K562 (cell line): ENCODE measurements around the gene FILIP1. TPM values are rescaled to one million over a fixed set of nuclear protein-coding genes. Genes with fewer than 3 reads are reported as not detected.

Experiments
- ATAC-seq: fragments of 200-7000 bp; cut with Tn5 transposase; 3 replicates; pipeline ENCODE4 v1.9.1; 2020; ENCODE audit warnings: moderate library complexity
- BruUV-seq: library from RNA; stranded (reverse); fragments of 400-500 nt; replicated peaks from 2 replicates; lab custom pipeline; 2021; lab: Mats Ljungman, UMichigan
- CTCF ChIA-PET: fragments of 300-600 bp; formaldehyde crosslinking; extraction: SDS; loops from one replicate; lab custom pipeline; 2021; ENCODE audit warnings: low intra/inter-chr PET ratio; lab: Yijun Ruan, JAX
- POLR2A ChIA-PET: fragments of 300-600, 350-650 bp; sonication (Branson Sonifier 250); formaldehyde crosslinking; extraction: SDS; loops from one replicate; lab custom pipeline; 2021; ENCODE audit warnings: antibody characterized with exemption, inconsistent platforms; lab: Yijun Ruan, JAX
- DNase-seq, 4 experiments: peaks; one replicate each; pipeline versions ENCODE4 v3.0.0 to v3.0.0-alpha.2; 2011 to 2018; ENCODE audit warnings: low spot score in 3 of 4, mixed read lengths in 3 of 4; ENCODE audit errors: extremely low read depth in 1 of 4
- FAIRE-seq: peaks from 2 replicates; lab custom pipeline; 2011; peaks lifted over from hg19 to GRCh38; lab: Jason Lieb, UNC
- H2AFZ ChIP-seq: 2 replicates; pipeline ENCODE4 v1.6.0; 2011; ENCODE audit warnings: low read depth, low read length, control low read depth, inconsistent platforms
- H3K27ac ChIP-seq: fragments of 200-600 bp; 3 replicates; pipeline ENCODE4 v1.8.0; 2011; ENCODE audit warnings: low read depth, mild to moderate bottlenecking, control low read depth, inconsistent platforms, low read length, moderate library complexity, mixed read lengths; ENCODE audit errors: extremely low read depth
- H3K27me3 ChIP-seq, 2 experiments: fragments of 300-600 bp in 1 of 2; 2 replicates in 1 of 2; 3 replicates in 1 of 2; pipeline versions ENCODE4 v1.6.0 to v1.8.0; 2011; ENCODE audit warnings: inconsistent platforms in 2 of 2, low read length in 2 of 2, mild to moderate bottlenecking in 1 of 2, mixed read lengths in 1 of 2, moderate library complexity in 1 of 2; ENCODE audit not compliant: control insufficient read depth in 2 of 2, insufficient read depth in 2 of 2
- H3K36me3 ChIP-seq: fragments of 300-600 bp; 3 replicates; pipeline ENCODE4 v1.8.0; 2011; ENCODE audit warnings: mild to moderate bottlenecking, low read length, inconsistent platforms; ENCODE audit not compliant: control insufficient read depth, insufficient read depth
- H3K4me1 ChIP-seq, 2 experiments: fragments of 200-600 bp in 1 of 2; replicated peaks in 1 of 2; 2 replicates in 1 of 2; 3 replicates in 1 of 2; pipeline versions ENCODE4 v1.5.1 to v1.8.0; 2011; ENCODE audit warnings: inconsistent platforms in 2 of 2, low read length in 2 of 2, mild to moderate bottlenecking in 1 of 2, mixed read lengths in 1 of 2, moderate library complexity in 1 of 2; ENCODE audit not compliant: control insufficient read depth in 2 of 2, insufficient read depth in 2 of 2
- H3K4me2 ChIP-seq: 2 replicates; pipeline ENCODE4 v1.6.1; 2011; ENCODE audit warnings: low read length, control low read depth, inconsistent platforms, mixed read lengths; ENCODE audit not compliant: insufficient read depth
- H3K4me3 ChIP-seq: fragments of 200-600 bp; sonication (generic), shearing (Covaris generic); 2 replicates; pipeline ENCODE4 v1.5.1; 2016; ENCODE audit warnings: control low read depth, inconsistent platforms
- H3K79me2 ChIP-seq: fragments of 200-600 bp; 3 replicates; pipeline ENCODE4 v1.8.0; 2011; ENCODE audit warnings: low read length, inconsistent platforms; ENCODE audit not compliant: control insufficient read depth, insufficient read depth
- H3K9ac ChIP-seq, 2 experiments: 2 replicates each; pipeline versions ENCODE4 v1.6.0 to v1.6.1; 2011; ENCODE audit warnings: low read depth in 2 of 2, low read length in 2 of 2, control low read depth in 1 of 2, inconsistent platforms in 1 of 2, mild to moderate bottlenecking in 1 of 2, mixed read lengths in 1 of 2; ENCODE audit not compliant: insufficient read depth in 1 of 2
- H3K9me1 ChIP-seq: one replicate; pipeline ENCODE4 v1.6.0; 2011; ENCODE audit warnings: inconsistent platforms, mild to moderate bottlenecking, low read length, moderate library complexity; ENCODE audit not compliant: control insufficient read depth, insufficient read depth
- H3K9me3 ChIP-seq: replicated peaks from 2 replicates; pipeline ENCODE4 v1.5.1; 2011; ENCODE audit warnings: low read depth, low read length, inconsistent platforms; ENCODE audit not compliant: control insufficient read depth, insufficient read depth
- H4K20me1 ChIP-seq: replicated peaks from 2 replicates; pipeline ENCODE4 v1.6.1; 2011; ENCODE audit warnings: low read length, inconsistent platforms, mixed read lengths; ENCODE audit not compliant: control insufficient read depth, insufficient read depth
- CGGBP1 ChIP-seq: fragments of 250-450 bp; sonication (Bioruptor Pico); IDR thresholded peaks from 2 replicates; pipeline ENCODE4 v1.9.0; 2021; ENCODE audit warnings: mild to moderate bottlenecking
- E2F5 ChIP-seq: sonication (generic); formaldehyde crosslinking; IDR thresholded peaks from 2 replicates; pipeline ENCODE4 v1.8.0; 2022; ENCODE audit warnings: mild to moderate bottlenecking, missing genetic modification reagents
- FOXM1 ChIP-seq, 2 experiments: fragments of 450-650 bp in 1 of 2; sonication (generic) in 1 of 2; formaldehyde crosslinking in 1 of 2; IDR thresholded peaks; 2 replicates each; pipeline versions ENCODE4 v1.6.1 to v1.9.0; 2017 to 2022; ENCODE audit warnings: low read depth in 2 of 2, mild to moderate bottlenecking in 2 of 2, missing genetic modification reagents in 1 of 2, moderate library complexity in 1 of 2
- IRF2 ChIP-seq: sonication (generic); formaldehyde crosslinking; IDR thresholded peaks from 2 replicates; pipeline ENCODE4 v1.8.1; 2022; ENCODE audit warnings: mild to moderate bottlenecking, missing genetic modification reagents
- MTA2 ChIP-seq: fragments of 450-650 bp; IDR thresholded peaks from 2 replicates; pipeline ENCODE4 v1.6.1; 2016; ENCODE audit warnings: low read depth
- PRDM10 ChIP-seq: fragments of 450-650 bp; IDR thresholded peaks from 2 replicates; pipeline ENCODE4 v1.6.1; 2018; ENCODE audit not compliant: partially characterized antibody
- RFX7 ChIP-seq: fragments of 250-450 bp; sonication (Bioruptor Pico); IDR thresholded peaks from 2 replicates; pipeline ENCODE4 v1.5.1; 2021; ENCODE audit warnings: mild to moderate bottlenecking
- SIRT6 ChIP-seq: IDR thresholded peaks from one replicate; pipeline ENCODE4 v1.6.1; 2012; ENCODE audit warnings: low read depth, mild to moderate bottlenecking, control low read depth, inconsistent platforms, low read length, moderate library complexity
- SNIP1 ChIP-seq: fragments of 450-650 bp; IDR thresholded peaks from 2 replicates; pipeline ENCODE4 v1.7.1; 2017; ENCODE audit warnings: low read depth, mild to moderate bottlenecking
- SUPT5H ChIP-seq: fragments of 450-650 bp; IDR thresholded peaks from 2 replicates; pipeline ENCODE4 v1.6.1; 2016
- TBP ChIP-seq: optimal IDR thresholded peaks from 2 replicates; pipeline ENCODE3; 2011; ENCODE audit warnings: low read depth, low read length, improper control_type of control experiment
- ZNF239 ChIP-seq: fragments of 250-450 bp; sonication (Bioruptor Pico); IDR thresholded peaks from 2 replicates; pipeline ENCODE4 v1.4.0; 2020; ENCODE audit warnings: mild to moderate bottlenecking
- ZNF280A ChIP-seq: fragments of 450-650 bp; IDR thresholded peaks from 2 replicates; pipeline ENCODE4 v1.6.1; 2018; ENCODE audit warnings: mild to moderate bottlenecking, low read depth; ENCODE audit not compliant: partially characterized antibody
- ZNF384 ChIP-seq: IDR thresholded peaks from 2 replicates; pipeline ENCODE4 v1.6.1; 2012; ENCODE audit warnings: low read depth, low read length, improper control_type of control experiment
- ZNF644 ChIP-seq: fragments of 200-800 bp; sonication (Bioruptor generic); IDR thresholded peaks from 2 replicates; pipeline ENCODE4 v1.6.1; 2016; ENCODE audit warnings: low read depth, missing genetic modification characterization, missing compliant biosample characterization
- ZNF655 ChIP-seq: fragments of 250-450 bp; sonication (Bioruptor Pico); IDR thresholded peaks from 2 replicates; pipeline ENCODE4 v1.5.0; 2021
- WGBS: fragments of 100-300 bp; shearing (Covaris generic); methylation state at CpG from one replicate; pipeline ENCODE4 v1.1.6; 2016; ENCODE audit warnings: low coverage, mixed read lengths; ENCODE audit not compliant: insufficient coverage; ENCODE audit errors: missing lambda C conversion rate; 5-methylcytosine and 5-hydroxymethylcytosine counted together
- in situ Hi-C: fragments of 300-500 bp; cut with MboI; formaldehyde crosslinking; loops from 4 replicates; pipeline ENCODE4 v1.15.0; 2018; ENCODE audit warnings: inconsistent platforms, mixed read lengths
- intact Hi-C: fragments of 100-400 bp; cut with micrococcal nuclease; formaldehyde crosslinking; loops from 2 replicates; pipeline ENCODE4 v1.14.2; 2022
- polyA plus RNA-seq, 8 experiments: library from polyadenylated mRNA; depleted of rRNA in 4 of 8; stranded (reverse) in 5 of 8; unstranded in 3 of 8; fragments of >200 nt; fragmentation: Nextera tagmentation in 2 of 8; fragmentation: Illumina TruSeq in 1 of 8; extraction: Ambion mirVana in 2 of 8; extraction: Trizol in 1 of 8; gene quantifications; 2 replicates each; pipeline versions ENCODE4 v1.2.1 to v1.2.3, GENCODE V29; 2011 to 2014; ENCODE audit warnings: inconsistent platforms in 1 of 8, missing spikeins in 1 of 8
- total RNA-seq, 7 experiments: library from RNA; depleted of rRNA in 6 of 7; stranded (reverse); fragments of >200 nt in 6 of 7; fragmentation: Illumina TruSeq in 2 of 7; extraction: Trizol in 2 of 7; gene quantifications; 2 replicates each; pipeline versions ENCODE4 v1.2.1 to v1.2.3, GENCODE V29; 2011 to 2021; ENCODE audit warnings: low replicate concordance in 1 of 7

The FILIP1 gene
- total and polyA plus RNA-seq, 9 of the 15 experiments (the other 6 are each of a cell fraction or from before 2014, with no cell fraction given), result 0.03 to 0.25 (median 0.10) TPM; not detected in 1

- ChIA-PET POLR2A (no interaction called here), CTCF (no interaction called here)
- DNase-seq (no peak), FAIRE-seq (no peak), ATAC-seq (no peak)
- Histone ChIP-seq H3K9me3 (no peaks in the 10 kb centered on the region), H3K79me2 (no peaks in the 10 kb centered on the region), H3K27me3 (no peaks in the 10 kb centered on the region; a peak in 1 of 5 replicates), H3K9ac (no peak overlapping the region), H3K27ac (no peak overlapping the region), H3K4me1 (peaks cover 0 to 2% of the 10 kb centered on the region in 2 experiments; a peak in 1 of 5 replicates), H3K4me3 (no peak overlapping the region), H3K4me2 (no peak overlapping the region), H4K20me1 (no peaks in the 10 kb centered on the region), H3K9me1 (no peaks in the 10 kb centered on the region), H2AFZ (no peak overlapping the region), H3K36me3 (no peaks in the 10 kb centered on the region)
- intact Hi-C loops, result no loop called here
- in situ Hi-C loops, result no loop called here
- 0% methylated on average over 3 of the region's 3 CpGs for WGBS
- no TSS peak for BruUV-seq
- no peak for TF ChIP-seq IRF2
- TF ChIP-seq ZNF655, result no peak
- TF ChIP-seq CGGBP1 (CRISPR knock-in tag), result no peak
- TF ChIP-seq ZNF239 (CRISPR knock-in tag), result no peak
- no peak for TF ChIP-seq MTA2
- TF ChIP-seq PRDM10, result no peak
- no peak for TF ChIP-seq ZNF280A
- TF ChIP-seq ZNF644 (tag), result no peak
- TF ChIP-seq SIRT6, result no peak
- no peak for TF ChIP-seq SNIP1
- TF ChIP-seq RFX7 (CRISPR knock-in tag), result no peak
- TF ChIP-seq TBP, result no peak
- no peak for TF ChIP-seq E2F5
- TF ChIP-seq SUPT5H, result no peak
- no peak for TF ChIP-seq FOXM1 (IDR thresholded peaks at IDR 0.05; ENCODE audit: low read depth)
- TF ChIP-seq FOXM1 (CRISPR knock-in tag; IDR thresholded peaks at IDR 0.05; ENCODE audit: low read depth), result no peak
- TF ChIP-seq ZNF384, result no peak
Observed at GRCh38 chr6:75490706-75491105, 2.9 kb downstream of the FILIP1 start.
